ENCODE data around the gene RBFOX2.

GRCh38 chr22:35842954-35843353 lies 185.7 kb downstream of the RBFOX2 start:
- peak; percentile 58 for TF ChIP-seq CTCF (CRISPR knock-in tag; IDR thresholded peaks at IDR 0.05)
- TF ChIP-seq SMARCC2 (IDR thresholded peaks at IDR 0.05), result no peak
- TF ChIP-seq ZNF121 (CRISPR knock-in tag; IDR thresholded peaks at IDR 0.05), result no peak
- no peak for TF ChIP-seq RARA (CRISPR knock-in tag; IDR thresholded peaks at IDR 0.05)
